SH-SY5Y (cell line): ENCODE data around the gene CES2.

Source experiments
- GATA2 ChIP-seq: IDR thresholded peaks from 2 replicates; pipeline ENCODE4 v1.6.1; 2011; ENCODE audit warnings: mild to moderate bottlenecking, low read depth, low read length
- GATA3 ChIP-seq: IDR thresholded peaks from 2 replicates; pipeline ENCODE4 v1.6.1; 2011; ENCODE audit warnings: low read depth, mild to moderate bottlenecking, low read length, moderate library complexity

GRCh38 chr16:66914541-66914940, 20.8 kb upstream of the CES2 start:
- TF ChIP-seq GATA2 (no peak), GATA3 (no peak)
